GM18873 (cell line): Measurements from ENCODE around the gene EPB41L2.
A peak's percentile ranks its signal among the peaks of the same experiment; 100 is the strongest.

Experiments
- ATAC-seq: cut with Tn5 transposase; IDR thresholded peaks from one replicate; pipeline ENCODE4 v1.9.1; 2021; ENCODE audit warnings: mild to moderate bottlenecking, moderate library complexity, moderate number of reproducible peaks; ENCODE audit not compliant: unreplicated experiment, low FRiP score

Gene EPB41L2

GRCh38 chr6:130848945-130849344, 214.1 kb downstream of the EPB41L2 start:
- ATAC-seq = peak; percentile 76

- no peak for ATAC-seq
Measured at GRCh38 chr6:130847001-130847910, 215.8 kb downstream of the EPB41L2 start.

- no peak for ATAC-seq
Measured at GRCh38 chr6:130846501-130846900, 216.5 kb downstream of the EPB41L2 start.

- peak; percentile 56 for ATAC-seq
Measured at GRCh38 chr6:130843575-130844320, 219.3 kb downstream of the EPB41L2 start.

- no peak for ATAC-seq
Measured at GRCh38 chr6:130841128-130841728, 221.8 kb downstream of the EPB41L2 start.

GRCh38 chr6:130840050-130840449, 223.0 kb downstream of the EPB41L2 start:
- no peak for ATAC-seq

GRCh38 chr6:130839379-130839778, 223.7 kb downstream of the EPB41L2 start:
- no peak for ATAC-seq

- no peak for ATAC-seq
Measured at GRCh38 chr6:130838951-130839350, 224.1 kb downstream of the EPB41L2 start.

GRCh38 chr6:130838250-130838860, 224.7 kb downstream of the EPB41L2 start:
- no peak for ATAC-seq

- no peak for ATAC-seq
Measured at GRCh38 chr6:130837067-130837466, 226.0 kb downstream of the EPB41L2 start.

- no peak for ATAC-seq
Measured at GRCh38 chr6:130836055-130836640, 226.9 kb downstream of the EPB41L2 start.

GRCh38 chr6:130834482-130835251, 228.4 kb downstream of the EPB41L2 start:
- ATAC-seq = no peak

- ATAC-seq = no peak
Measured at GRCh38 chr6:130833569-130833968, 229.5 kb downstream of the EPB41L2 start.

- no peak for ATAC-seq
Measured at GRCh38 chr6:130831607-130832006, 231.4 kb downstream of the EPB41L2 start.

- ATAC-seq = no peak
Measured at GRCh38 chr6:130829333-130829910, 233.6 kb downstream of the EPB41L2 start.

- no peak for ATAC-seq
Measured at GRCh38 chr6:130827247-130828149, 235.5 kb downstream of the EPB41L2 start, which contains the start of gene SMLR1. TSS of gene SMLR1 (plus strand) at chr6:130827406. CDS start at chr6:130827414, 8 bp downstream.

GRCh38 chr6:130826442-130827246, 236.4 kb downstream of the EPB41L2 start:
- no peak for ATAC-seq
